ENCODE results near the gene GMDS. TPM values are rescaled to one million over a fixed set of nuclear protein-coding genes. Genes with fewer than 3 reads are reported as not detected.
"Not testable (repeated sequence)": the region's sequence is repeated elsewhere in the genome, so short reads cannot be mapped to it uniquely, and the experiment has no call there.

Gene GMDS
- total RNA-seq, 2 donors from 2014 or later, result 18.2 to 20.5 TPM

- DNase-seq (no peak), ATAC-seq (no peak)
- Mint-ChIP-seq H3K27ac (no peak overlapping the region), H3K4me3 (no peak overlapping the region), H3K36me3 (ENCODE audit: low read depth) (no peaks in the 10 kb centered on the region), H3K27me3 (no peaks in the 10 kb centered on the region), H3K4me1 (peaks cover 3% of the 10 kb centered on the region)
- no peaks in the 10 kb centered on the region for H3K9me3 ChIP-seq (ENCODE audit: control insufficient read depth, low read length, poor library complexity, severe bottlenecking)
Measured at GRCh38 chr6:1764397-1764987, 480.9 kb downstream of the GMDS start.

GRCh38 chr6:1763404-1763803 lies 482.0 kb downstream of the GMDS start:
- DNase-seq (no peak), ATAC-seq (no peak)
- H3K4me3 Mint-ChIP-seq, result no peak overlapping the region
- no peaks in the 10 kb centered on the region for H3K9me3 ChIP-seq (ENCODE audit: control insufficient read depth, low read length, poor library complexity, severe bottlenecking)
- no peaks in the 10 kb centered on the region for H3K27me3 Mint-ChIP-seq
- H3K27ac Mint-ChIP-seq, result no peak overlapping the region
- H3K4me1 Mint-ChIP-seq, result peaks cover 3% of the 10 kb centered on the region
- no peaks in the 10 kb centered on the region for H3K36me3 Mint-ChIP-seq (ENCODE audit: low read depth)

- ATAC-seq, result no peak
- H3K9me3 ChIP-seq (ENCODE audit: control insufficient read depth, low read length, poor library complexity, severe bottlenecking), result no peaks in the 10 kb centered on the region
- no peaks in the 10 kb centered on the region for H3K27me3 Mint-ChIP-seq
Measured at GRCh38 chr6:1762203-1762602, 483.2 kb downstream of the GMDS start.

GRCh38 chr6:1761477-1761877 lies 483.9 kb downstream of the GMDS start:
- DNase-seq, result no peak
- no peaks in the 10 kb centered on the region for H3K27me3 Mint-ChIP-seq

More at GRCh38 chr6:1762203-1762602, 483.2 kb downstream of the GMDS start:
- no peaks in the 10 kb centered on the region for H3K36me3 Mint-ChIP-seq (ENCODE audit: low read depth)
- no peak overlapping the region for H3K4me3 Mint-ChIP-seq
- H3K27ac Mint-ChIP-seq, result no peak overlapping the region
- DNase-seq, result no peak
- H3K4me1 Mint-ChIP-seq, result no peaks in the 10 kb centered on the region

GRCh38 chr6:1760876-1761275 lies 484.5 kb downstream of the GMDS start:
- Mint-ChIP-seq H3K27me3 (no peaks in the 10 kb centered on the region), H3K4me3 (no peak overlapping the region), H3K27ac (no peak overlapping the region), H3K36me3 (ENCODE audit: low read depth) (no peaks in the 10 kb centered on the region), H3K4me1 (no peaks in the 10 kb centered on the region)
- no peak for DNase-seq
- no peak for ATAC-seq
- no peaks in the 10 kb centered on the region for H3K9me3 ChIP-seq (ENCODE audit: control insufficient read depth, low read length, poor library complexity, severe bottlenecking)

More at GRCh38 chr6:1761477-1761877, 483.9 kb downstream of the GMDS start:
- Mint-ChIP-seq H3K27ac (no peak overlapping the region), H3K4me3 (no peak overlapping the region), H3K36me3 (ENCODE audit: low read depth) (no peaks in the 10 kb centered on the region), H3K4me1 (no peaks in the 10 kb centered on the region)
- no peak for ATAC-seq
- H3K9me3 ChIP-seq (ENCODE audit: control insufficient read depth, low read length, poor library complexity, severe bottlenecking), result no peaks in the 10 kb centered on the region

- Mint-ChIP-seq H3K36me3 (ENCODE audit: low read depth) (no peaks in the 10 kb centered on the region), H3K4me3 (no peak overlapping the region), H3K4me1 (no peaks in the 10 kb centered on the region), H3K27me3 (no peaks in the 10 kb centered on the region), H3K27ac (no peak overlapping the region)
- ATAC-seq (no peak), DNase-seq (no peak)
- H3K9me3 ChIP-seq (ENCODE audit: control insufficient read depth, low read length, poor library complexity, severe bottlenecking), result no peaks in the 10 kb centered on the region
Measured at GRCh38 chr6:1759870-1760269, 485.5 kb downstream of the GMDS start.

- H3K36me3 Mint-ChIP-seq (ENCODE audit: low read depth), result peaks cover 3% of the 10 kb centered on the region
- no peak overlapping the region for H3K27ac Mint-ChIP-seq
- no peak for DNase-seq
- H3K4me3 Mint-ChIP-seq, result no peak overlapping the region
- no peaks in the 10 kb centered on the region for H3K9me3 ChIP-seq (ENCODE audit: control insufficient read depth, low read length, poor library complexity, severe bottlenecking)
- no peaks in the 10 kb centered on the region for H3K4me1 Mint-ChIP-seq
- H3K27me3 Mint-ChIP-seq, result no peaks in the 10 kb centered on the region
- no peak for ATAC-seq
Measured at GRCh38 chr6:1758076-1758679, 487.2 kb downstream of the GMDS start.

GRCh38 chr6:1757131-1757530 lies 488.3 kb downstream of the GMDS start:
- peaks cover 5% of the 10 kb centered on the region for H3K36me3 Mint-ChIP-seq (ENCODE audit: low read depth)
- ATAC-seq, result no peak
- H3K27me3 Mint-ChIP-seq, result no peaks in the 10 kb centered on the region
- no peaks in the 10 kb centered on the region for H3K9me3 ChIP-seq (ENCODE audit: control insufficient read depth, low read length, poor library complexity, severe bottlenecking)
- H3K27ac Mint-ChIP-seq, result no peak overlapping the region
- H3K4me3 Mint-ChIP-seq, result no peak overlapping the region
- no peaks in the 10 kb centered on the region for H3K4me1 Mint-ChIP-seq
- no peak for DNase-seq

GRCh38 chr6:1756472-1757129 lies 488.8 kb downstream of the GMDS start:
- Mint-ChIP-seq H3K27ac (no peak overlapping the region), H3K36me3 (ENCODE audit: low read depth) (peaks cover 7% of the 10 kb centered on the region), H3K27me3 (no peaks in the 10 kb centered on the region), H3K4me3 (no peak overlapping the region), H3K4me1 (no peaks in the 10 kb centered on the region)
- H3K9me3 ChIP-seq (ENCODE audit: control insufficient read depth, low read length, poor library complexity, severe bottlenecking), result no peaks in the 10 kb centered on the region
- DNase-seq (no peak), ATAC-seq (no peak)

- H3K27me3 Mint-ChIP-seq; DNase-seq; H3K4me3 Mint-ChIP-seq; H3K27ac Mint-ChIP-seq; H3K9me3 ChIP-seq (ENCODE audit: control insufficient read depth, low read length, poor library complexity, severe bottlenecking); H3K4me1 Mint-ChIP-seq; H3K36me3 Mint-ChIP-seq (ENCODE audit: low read depth); ATAC-seq: not testable (repeated sequence)
Measured at GRCh38 chr6:1751063-1751462, 494.3 kb downstream of the GMDS start.

- no peaks in the 10 kb centered on the region for H3K27me3 Mint-ChIP-seq
- no peak overlapping the region for H3K27ac Mint-ChIP-seq
- H3K4me3 Mint-ChIP-seq, result no peak overlapping the region
Measured at GRCh38 chr6:1749041-1749440, 496.4 kb downstream of the GMDS start.

GRCh38 chr6:1747531-1747930 lies 497.9 kb downstream of the GMDS start:
- no peak for ATAC-seq
- H3K36me3 Mint-ChIP-seq (ENCODE audit: low read depth), result peaks cover 4% of the 10 kb centered on the region
- H3K27ac Mint-ChIP-seq, result no peak overlapping the region

More at GRCh38 chr6:1749041-1749440, 496.4 kb downstream of the GMDS start:
- H3K9me3 ChIP-seq (ENCODE audit: control insufficient read depth, low read length, poor library complexity, severe bottlenecking), result no peaks in the 10 kb centered on the region
- DNase-seq, result no peak
- Mint-ChIP-seq H3K4me1 (no peaks in the 10 kb centered on the region), H3K36me3 (ENCODE audit: low read depth) (peaks cover 7% of the 10 kb centered on the region)
- no peak for ATAC-seq

GRCh38 chr6:1747003-1747402 lies 498.4 kb downstream of the GMDS start:
- Mint-ChIP-seq H3K4me1 (no peaks in the 10 kb centered on the region), H3K27me3 (no peaks in the 10 kb centered on the region), H3K27ac (no peak overlapping the region), H3K4me3 (no peak overlapping the region), H3K36me3 (ENCODE audit: low read depth) (peaks cover under 1% of the 10 kb centered on the region)
- no peaks in the 10 kb centered on the region for H3K9me3 ChIP-seq (ENCODE audit: control insufficient read depth, low read length, poor library complexity, severe bottlenecking)
- DNase-seq (no peak), ATAC-seq (no peak)

More at GRCh38 chr6:1747531-1747930, 497.9 kb downstream of the GMDS start:
- no peaks in the 10 kb centered on the region for H3K4me1 Mint-ChIP-seq
- H3K27me3 Mint-ChIP-seq, result no peaks in the 10 kb centered on the region
- no peaks in the 10 kb centered on the region for H3K9me3 ChIP-seq (ENCODE audit: control insufficient read depth, low read length, poor library complexity, severe bottlenecking)
- DNase-seq, result no peak
- no peak overlapping the region for H3K4me3 Mint-ChIP-seq

GRCh38 chr6:1745814-1746213 lies 499.6 kb downstream of the GMDS start:
- no peak for ATAC-seq
- no peak overlapping the region for H3K4me3 Mint-ChIP-seq
- peaks cover 2% of the 10 kb centered on the region for H3K4me1 Mint-ChIP-seq
- H3K27me3 Mint-ChIP-seq, result no peaks in the 10 kb centered on the region
- no peaks in the 10 kb centered on the region for H3K9me3 ChIP-seq (ENCODE audit: control insufficient read depth, low read length, poor library complexity, severe bottlenecking)
- no peak for DNase-seq
- no peak overlapping the region for H3K27ac Mint-ChIP-seq
- H3K36me3 Mint-ChIP-seq (ENCODE audit: low read depth), result peaks cover 3% of the 10 kb centered on the region
